ENCODE data around the gene CLCN4.
A peak's percentile ranks its signal among the peaks of the same experiment; 100 is the strongest.

The CLCN4 gene

GRCh38 chrX:10152086-10152485 lies 4.7 kb upstream of the CLCN4 start:
- no peak overlapping the region for H3K27ac ChIP-seq (ENCODE audit: low read depth, low read length)

GRCh38 chrX:10155137-10155536 lies 1.6 kb upstream of the CLCN4 start:
- peaks cover 33% of the 10 kb centered on the region for H3K4me1 ChIP-seq (ENCODE audit: control insufficient read depth, insufficient read depth, low read length)
- H3K36me3 ChIP-seq (ENCODE audit: control insufficient read depth, insufficient read depth, low read length): no peaks in the 10 kb centered on the region
- H3K27me3 ChIP-seq (ENCODE audit: control insufficient read depth, insufficient read depth, low read length): peaks cover 2% of the 10 kb centered on the region; the same call in 1 of the 2 replicates
- H3K9me3 ChIP-seq (ENCODE audit: control insufficient read depth, insufficient read depth, low read depth, low read length): no peaks in the 10 kb centered on the region
- H3K27ac ChIP-seq (ENCODE audit: low read depth, low read length): no peak overlapping the region
- no peak overlapping the region for H3K9ac ChIP-seq (ENCODE audit: low read length)
- H3K4me3 ChIP-seq (ENCODE audit: low read depth, low read length): no peak overlapping the region

More at GRCh38 chrX:10152086-10152485, 4.7 kb upstream of the CLCN4 start:
- Histone ChIP-seq H3K4me1 (ENCODE audit: control insufficient read depth, insufficient read depth, low read length) (peaks cover 6% of the 10 kb centered on the region), H3K9ac (ENCODE audit: low read length) (no peak overlapping the region), H3K27me3 (ENCODE audit: control insufficient read depth, insufficient read depth, low read length) (peaks cover 2% of the 10 kb centered on the region; the same call in 1 of the 2 replicates), H3K4me3 (ENCODE audit: low read depth, low read length) (no peak overlapping the region), H3K9me3 (ENCODE audit: control insufficient read depth, insufficient read depth, low read depth, low read length) (no peaks in the 10 kb centered on the region), H3K36me3 (ENCODE audit: control insufficient read depth, insufficient read depth, low read length) (no peaks in the 10 kb centered on the region)

GRCh38 chrX:10157032-10157341 lies 212 bp downstream of the CLCN4 start:
- H3K9ac ChIP-seq (ENCODE audit: low read length): peak overlapping the region; percentile 52
- peaks cover 42% of the 10 kb centered on the region for H3K4me1 ChIP-seq (ENCODE audit: control insufficient read depth, insufficient read depth, low read length)
- no peaks in the 10 kb centered on the region for H3K9me3 ChIP-seq (ENCODE audit: control insufficient read depth, insufficient read depth, low read depth, low read length)
- H3K4me3 ChIP-seq (ENCODE audit: low read depth, low read length): peak overlapping the region; percentile 52
- H3K27ac ChIP-seq (ENCODE audit: low read depth, low read length): 0 out of 2 replicates have a peak overlapping the region, but pooled peaks have one; percentile 5
- peaks cover 2% of the 10 kb centered on the region; the same call in 1 of the 2 replicates for H3K27me3 ChIP-seq (ENCODE audit: control insufficient read depth, insufficient read depth, low read length)
- no peaks in the 10 kb centered on the region for H3K36me3 ChIP-seq (ENCODE audit: control insufficient read depth, insufficient read depth, low read length)

GRCh38 chrX:10157543-10157942 lies 768 bp downstream of the CLCN4 start:
- Histone ChIP-seq H3K4me3 (ENCODE audit: low read depth, low read length) (peak overlapping the region; percentile 52), H3K9ac (ENCODE audit: low read length) (no peak overlapping the region), H3K4me1 (ENCODE audit: control insufficient read depth, insufficient read depth, low read length) (peaks cover 42% of the 10 kb centered on the region), H3K27me3 (ENCODE audit: control insufficient read depth, insufficient read depth, low read length) (peaks cover 2% of the 10 kb centered on the region; the same call in 1 of the 2 replicates), H3K9me3 (ENCODE audit: control insufficient read depth, insufficient read depth, low read depth, low read length) (no peaks in the 10 kb centered on the region), H3K27ac (ENCODE audit: low read depth, low read length) (no peak overlapping the region), H3K36me3 (ENCODE audit: control insufficient read depth, insufficient read depth, low read length) (no peaks in the 10 kb centered on the region)

- Histone ChIP-seq H3K4me1 (ENCODE audit: control insufficient read depth, insufficient read depth, low read length) (peaks cover 42% of the 10 kb centered on the region), H3K9me3 (ENCODE audit: control insufficient read depth, insufficient read depth, low read depth, low read length) (no peaks in the 10 kb centered on the region), H3K36me3 (ENCODE audit: control insufficient read depth, insufficient read depth, low read length) (no peaks in the 10 kb centered on the region), H3K27ac (ENCODE audit: low read depth, low read length) (no peak overlapping the region), H3K27me3 (ENCODE audit: control insufficient read depth, insufficient read depth, low read length) (peaks cover 2% of the 10 kb centered on the region; the same call in 1 of the 2 replicates), H3K9ac (ENCODE audit: low read length) (no peak overlapping the region), H3K4me3 (ENCODE audit: low read depth, low read length) (peak overlapping the region; percentile 52)
Observed at GRCh38 chrX:10158279-10159144, 1.7 kb downstream of the CLCN4 start.

- H3K36me3 ChIP-seq (ENCODE audit: control insufficient read depth, insufficient read depth, low read length): no peaks in the 10 kb centered on the region
- peaks cover 42% of the 10 kb centered on the region for H3K4me1 ChIP-seq (ENCODE audit: control insufficient read depth, insufficient read depth, low read length)
- H3K4me3 ChIP-seq (ENCODE audit: low read depth, low read length): peak overlapping the region; percentile 52
- H3K9me3 ChIP-seq (ENCODE audit: control insufficient read depth, insufficient read depth, low read depth, low read length): no peaks in the 10 kb centered on the region
- H3K27me3 ChIP-seq (ENCODE audit: control insufficient read depth, insufficient read depth, low read length): peaks cover 2% of the 10 kb centered on the region; the same call in 1 of the 2 replicates
- no peak overlapping the region for H3K9ac ChIP-seq (ENCODE audit: low read length)
- H3K27ac ChIP-seq (ENCODE audit: low read depth, low read length): no peak overlapping the region
Observed at GRCh38 chrX:10159145-10159468, 2.3 kb downstream of the CLCN4 start.

- Histone ChIP-seq H3K9me3 (ENCODE audit: control insufficient read depth, insufficient read depth, low read depth, low read length) (no peaks in the 10 kb centered on the region), H3K27ac (ENCODE audit: low read depth, low read length) (no peak overlapping the region), H3K36me3 (ENCODE audit: control insufficient read depth, insufficient read depth, low read length) (no peaks in the 10 kb centered on the region), H3K4me1 (ENCODE audit: control insufficient read depth, insufficient read depth, low read length) (peaks cover 42% of the 10 kb centered on the region), H3K4me3 (ENCODE audit: low read depth, low read length) (peak overlapping the region; percentile 1; the same call in 1 of the 2 replicates), H3K9ac (ENCODE audit: low read length) (peak overlapping the region; percentile 21), H3K27me3 (ENCODE audit: control insufficient read depth, insufficient read depth, low read length) (no peaks in the 10 kb centered on the region; the same call in 1 of the 2 replicates)
Observed at GRCh38 chrX:10160211-10160610, 3.4 kb downstream of the CLCN4 start.

GRCh38 chrX:10163031-10163430 lies 6.3 kb downstream of the CLCN4 start:
- no peaks in the 10 kb centered on the region; the same call in 1 of the 2 replicates for H3K27me3 ChIP-seq (ENCODE audit: control insufficient read depth, insufficient read depth, low read length)
- no peak overlapping the region for H3K9ac ChIP-seq (ENCODE audit: low read length)
- no peaks in the 10 kb centered on the region for H3K36me3 ChIP-seq (ENCODE audit: control insufficient read depth, insufficient read depth, low read length)
- no peak overlapping the region for H3K4me3 ChIP-seq (ENCODE audit: low read depth, low read length)
- H3K27ac ChIP-seq (ENCODE audit: low read depth, low read length): no peak overlapping the region
- H3K4me1 ChIP-seq (ENCODE audit: control insufficient read depth, insufficient read depth, low read length): peaks cover 27% of the 10 kb centered on the region
- no peaks in the 10 kb centered on the region for H3K9me3 ChIP-seq (ENCODE audit: control insufficient read depth, insufficient read depth, low read depth, low read length)

GRCh38 chrX:10164879-10165278 lies 8.1 kb downstream of the CLCN4 start:
- Histone ChIP-seq H3K9ac (ENCODE audit: low read length) (no peak overlapping the region), H3K36me3 (ENCODE audit: control insufficient read depth, insufficient read depth, low read length) (no peaks in the 10 kb centered on the region), H3K27ac (ENCODE audit: low read depth, low read length) (no peak overlapping the region)

GRCh38 chrX:10165580-10166247 lies 8.9 kb downstream of the CLCN4 start:
- peaks cover 4% of the 10 kb centered on the region; the same call in 1 of the 2 replicates for H3K4me1 ChIP-seq (ENCODE audit: control insufficient read depth, insufficient read depth, low read length)
- no peak overlapping the region for H3K27ac ChIP-seq (ENCODE audit: low read depth, low read length)
- no peaks in the 10 kb centered on the region for H3K27me3 ChIP-seq (ENCODE audit: control insufficient read depth, insufficient read depth, low read length)
- H3K4me3 ChIP-seq (ENCODE audit: low read depth, low read length): no peak overlapping the region
- no peaks in the 10 kb centered on the region for H3K36me3 ChIP-seq (ENCODE audit: control insufficient read depth, insufficient read depth, low read length)
- no peaks in the 10 kb centered on the region for H3K9me3 ChIP-seq (ENCODE audit: control insufficient read depth, insufficient read depth, low read depth, low read length)
- no peak overlapping the region for H3K9ac ChIP-seq (ENCODE audit: low read length)

More at GRCh38 chrX:10164879-10165278, 8.1 kb downstream of the CLCN4 start:
- no peaks in the 10 kb centered on the region for H3K27me3 ChIP-seq (ENCODE audit: control insufficient read depth, insufficient read depth, low read length)
- no peaks in the 10 kb centered on the region for H3K9me3 ChIP-seq (ENCODE audit: control insufficient read depth, insufficient read depth, low read depth, low read length)
- no peak overlapping the region for H3K4me3 ChIP-seq (ENCODE audit: low read depth, low read length)
- peaks cover 12% of the 10 kb centered on the region; the same call in 1 of the 2 replicates for H3K4me1 ChIP-seq (ENCODE audit: control insufficient read depth, insufficient read depth, low read length)

GRCh38 chrX:10166248-10166716 lies 9.5 kb downstream of the CLCN4 start:
- Histone ChIP-seq H3K27ac (ENCODE audit: low read depth, low read length) (no peak overlapping the region), H3K27me3 (ENCODE audit: control insufficient read depth, insufficient read depth, low read length) (no peaks in the 10 kb centered on the region), H3K9ac (ENCODE audit: low read length) (no peak overlapping the region), H3K4me3 (ENCODE audit: low read depth, low read length) (no peak overlapping the region), H3K9me3 (ENCODE audit: control insufficient read depth, insufficient read depth, low read depth, low read length) (no peaks in the 10 kb centered on the region), H3K4me1 (ENCODE audit: control insufficient read depth, insufficient read depth, low read length) (no peaks in the 10 kb centered on the region), H3K36me3 (ENCODE audit: control insufficient read depth, insufficient read depth, low read length) (no peaks in the 10 kb centered on the region)
